ENCODE measurements around the gene NHERF1.

NHERF1 gene

GRCh38 chr17:74748529-74749278, at the start of gene NHERF1:
Gene NHERF1 (plus strand): TSS chr17:74748628. CDS start chr17:74748847, 219 bp downstream.
- peak; percentile 97 for DNase-seq
- peak; percentile 91 for ATAC-seq

GRCh38 chr17:74699236-74699635, 49.2 kb upstream of the NHERF1 start:
- DNase-seq (no peak), ATAC-seq (no peak)

- ATAC-seq (no peak), DNase-seq (no peak)
Measured at GRCh38 chr17:74702116-74702871, 46.1 kb upstream of the NHERF1 start.

- ATAC-seq = no peak
- no peak for DNase-seq
Measured at GRCh38 chr17:74703311-74703710, 45.1 kb upstream of the NHERF1 start.

GRCh38 chr17:74704544-74704943, 43.9 kb upstream of the NHERF1 start:
- DNase-seq (no peak), ATAC-seq (no peak)

- no peak for DNase-seq
Measured at GRCh38 chr17:74711058-74711824, 37.2 kb upstream of the NHERF1 start.

GRCh38 chr17:74712301-74712700, 36.1 kb upstream of the NHERF1 start:
- DNase-seq (no peak), ATAC-seq (no peak)

More at GRCh38 chr17:74711058-74711824, 37.2 kb upstream of the NHERF1 start:
- no peak for ATAC-seq

- ATAC-seq (no peak), DNase-seq (no peak)
Measured at GRCh38 chr17:74712756-74713155, 35.7 kb upstream of the NHERF1 start, which contains the start of gene CD300LF. Gene CD300LF (minus strand): TSS chr17:74712923. CDS start chr17:74712866, 57 bp downstream.

GRCh38 chr17:74713171-74713755, 35.2 kb upstream of the NHERF1 start:
- no peak for ATAC-seq
- no peak for DNase-seq

GRCh38 chr17:74715144-74715543, 33.3 kb upstream of the NHERF1 start:
- ATAC-seq = no peak
- no peak for DNase-seq

- no peak for DNase-seq
- no peak for ATAC-seq
Measured at GRCh38 chr17:74720506-74720905, 27.9 kb upstream of the NHERF1 start.

GRCh38 chr17:74722782-74723181, 25.6 kb upstream of the NHERF1 start:
- ATAC-seq = no peak

GRCh38 chr17:74723891-74724290, 24.5 kb upstream of the NHERF1 start:
- ATAC-seq (no peak), DNase-seq (no peak)

More at GRCh38 chr17:74722782-74723181, 25.6 kb upstream of the NHERF1 start:
- DNase-seq = no peak

GRCh38 chr17:74725111-74725510, 23.3 kb upstream of the NHERF1 start:
- no peak for DNase-seq
- no peak for ATAC-seq

GRCh38 chr17:74728033-74728701, 20.3 kb upstream of the NHERF1 start:
- no peak for DNase-seq
- ATAC-seq = no peak

GRCh38 chr17:74728702-74729075, 19.7 kb upstream of the NHERF1 start:
- DNase-seq = no peak
- no peak for ATAC-seq

- no peak for ATAC-seq
- no peak for DNase-seq
Measured at GRCh38 chr17:74729368-74729767, 19.1 kb upstream of the NHERF1 start.

GRCh38 chr17:74729866-74730265, 18.6 kb upstream of the NHERF1 start:
- ATAC-seq = no peak
- DNase-seq = no peak

GRCh38 chr17:74730491-74731346, 17.7 kb upstream of the NHERF1 start:
- ATAC-seq (peak; percentile 86), DNase-seq (peak; percentile 56)

GRCh38 chr17:74731347-74731605, 17.2 kb upstream of the NHERF1 start:
- DNase-seq = no peak
- ATAC-seq = no peak

Data from stimulated activated naive CD8-positive, alpha-beta T cell treated with anti-CD3 and anti-CD28 coated beads, Interleukin-15, Interleukin-2, amounts not matched to agents 100 U/mL and 50 U/mL, for 24 hours (primary cell).